ENCODE data around the gene LRIF1. TPM values are rescaled to one million over a fixed set of nuclear protein-coding genes. Genes with fewer than 3 reads are reported as not detected.

Gene LRIF1
- total RNA-seq, 3 donors from 2014 or later (not counting 1 experiment from before 2014, with no cell fraction given) = 8.9 to 12.5 (median 10.4) TPM

GRCh38 chr1:110975265-110975664, 11.5 kb upstream of the LRIF1 start:
- Mint-ChIP-seq H3K27me3 (ENCODE audit: low read depth in 2 of 2) (peaks cover 51 to 71% of the 10 kb centered on the region in 2 donors), H3K36me3 (peaks cover 39% of the 10 kb centered on the region), H3K4me3 (no peak overlapping the region), H3K9me3 (peaks cover 0 to 13% of the 10 kb centered on the region in 2 donors), H3K4me1 (no peaks in the 10 kb centered on the region), H3K27ac (no peak overlapping the region)
- Histone ChIP-seq H3K9me3 (ENCODE audit: control insufficient read depth, insufficient read depth, low read length) (no peaks in the 10 kb centered on the region), H3K4me1 (ENCODE audit: control insufficient read depth, insufficient read depth, low read length) (no peaks in the 10 kb centered on the region), H3K4me3 (ENCODE audit: low read length) (no peak overlapping the region), H3K27ac (ENCODE audit: low read length) (no peak overlapping the region), H3K36me3 (ENCODE audit: control insufficient read depth, insufficient read depth, low read length) (no peaks in the 10 kb centered on the region), H3K27me3 (ENCODE audit: control insufficient read depth, insufficient read depth, low read length) (peaks cover 18% of the 10 kb centered on the region)
- ATAC-seq = no peak
- no peak for TF ChIP-seq CTCF (IDR thresholded peaks at IDR 0.05)
- DNase-seq = no peak
- no CpG with 5 or more reads among the region's 1 CpG for WGBS (ENCODE audit: insufficient coverage)
- intact Hi-C loops (cut with micrococcal nuclease) = no loop called here

GRCh38 chr1:110967256-110967655, 3.5 kb upstream of the LRIF1 start:
- Mint-ChIP-seq H3K4me3 (no peak overlapping the region), H3K27ac (no peak overlapping the region), H3K27me3 (ENCODE audit: low read depth in 2 of 2) (peaks cover 39 to 49% of the 10 kb centered on the region in 2 donors), H3K36me3 (peaks cover 46% of the 10 kb centered on the region), H3K4me1 (peaks cover 23 to 24% of the 10 kb centered on the region in 2 donors), H3K9me3 (peaks cover 7 to 15% of the 10 kb centered on the region in 2 donors)
- ATAC-seq = no peak
- Histone ChIP-seq H3K9me3 (ENCODE audit: control insufficient read depth, insufficient read depth, low read length) (peaks cover 20% of the 10 kb centered on the region), H3K4me3 (ENCODE audit: low read length) (no peak overlapping the region), H3K4me1 (ENCODE audit: control insufficient read depth, insufficient read depth, low read length) (peaks cover 11% of the 10 kb centered on the region), H3K27ac (ENCODE audit: low read length) (no peak overlapping the region), H3K36me3 (ENCODE audit: control insufficient read depth, insufficient read depth, low read length) (no peaks in the 10 kb centered on the region), H3K27me3 (ENCODE audit: control insufficient read depth, insufficient read depth, low read length) (peaks cover 20% of the 10 kb centered on the region)
- intact Hi-C loops (cut with micrococcal nuclease) = no loop called here
- 71% methylated on average over 1 of the region's 1 CpG for WGBS (ENCODE audit: insufficient coverage)
- no peak for TF ChIP-seq CTCF (IDR thresholded peaks at IDR 0.05)
- DNase-seq = no peak

- whole genome bisulfite sequencing (ENCODE audit: insufficient coverage) = 66% methylated on average over 6 of the region's 6 CpGs
- H3K4me3 Mint-ChIP-seq = peak overlapping the region; percentile 90
- peaks cover 20% of the 10 kb centered on the region for H3K9me3 ChIP-seq (ENCODE audit: control insufficient read depth, insufficient read depth, low read length)
These were observed 757 bp upstream of the LRIF1 start for GRCh38 chr1:110964455-110964903.

More at GRCh38 chr1:110964455-110964903, 757 bp upstream of the LRIF1 start:
- Histone ChIP-seq H3K4me3 (ENCODE audit: low read length) (peak overlapping the region; percentile 93), H3K27me3 (ENCODE audit: control insufficient read depth, insufficient read depth, low read length) (peaks cover 14% of the 10 kb centered on the region), H3K36me3 (ENCODE audit: control insufficient read depth, insufficient read depth, low read length) (no peaks in the 10 kb centered on the region), H3K4me1 (ENCODE audit: control insufficient read depth, insufficient read depth, low read length) (peaks cover 11% of the 10 kb centered on the region), H3K27ac (ENCODE audit: low read length) (peak overlapping the region; percentile 95)
- TF ChIP-seq CTCF (IDR thresholded peaks at IDR 0.05) = no peak
- Mint-ChIP-seq H3K9me3 (peaks cover 9 to 17% of the 10 kb centered on the region in 2 donors), H3K27ac (peak overlapping the region; percentile 91 to 99), H3K27me3 (ENCODE audit: low read depth in 2 of 2) (peaks cover 14 to 22% of the 10 kb centered on the region in 2 donors), H3K36me3 (peaks cover 36% of the 10 kb centered on the region), H3K4me1 (peaks cover 41 to 43% of the 10 kb centered on the region in 2 donors)
- ATAC-seq = no peak
- intact Hi-C loops (cut with micrococcal nuclease) = loop anchor here (5.0 kb wide), 3 partner anchors 47 to 253 kb away; partner anchors contain the start of genes CEPT1 and DRAM2
- DNase-seq = no peak

All from natural killer cell (primary cell).